B cell (primary cell): ENCODE data around the gene HCST. TPM values are rescaled to one million over a fixed set of nuclear protein-coding genes. Genes with fewer than 3 reads are reported as not detected.

Source experiments
- ATAC-seq: fragments of 200-7000 bp; cut with Tn5 transposase; one replicate; pipeline ENCODE4 v1.10.0; 2021; ENCODE audit warnings: low read depth, mild to moderate bottlenecking, moderate number of reproducible peaks, moderate library complexity
- CTCF ChIA-PET: fragments of 350-600 bp; sonication (Branson Sonifier 250); formaldehyde crosslinking; loops from one replicate; lab custom pipeline; 2021; ENCODE audit warnings: antibody characterized with exemption, inconsistent platforms; lab: Charles Lee
- POLR2A ChIA-PET: fragments of 350-600 bp; sonication (Branson Sonifier 250); formaldehyde crosslinking; loops from one replicate; lab custom pipeline; 2021; ENCODE audit warnings: antibody characterized with exemption; lab: Charles Lee
- DNase-seq: peaks from one replicate; pipeline ENCODE4 v3.0.0; 2013
- H2AFZ ChIP-seq: 2 replicates; pipeline ENCODE4 v1.6.1; 2012; ENCODE audit warnings: mild to moderate bottlenecking, low read depth, low read length; ENCODE audit not compliant: insufficient read depth, poor library complexity, severe bottlenecking
- H3K27ac ChIP-seq, 2 donors: 1 replicate in 1 of 2; 2 replicates in 1 of 2; pipeline ENCODE4 v1.5.1; 2012 to 2013; ENCODE audit warnings: low read length in 2 of 2, mild to moderate bottlenecking in 2 of 2, moderate library complexity in 1 of 2
- H3K27me3 ChIP-seq, 4 experiments: fragments of 200-600 bp in 1 of 4; sonication (generic) in 1 of 4; replicated peaks in 1 of 4; 1 replicate in 2 of 4; 2 replicates in 2 of 4; pipeline versions ENCODE4 v1.6.1 to v1.7.0; 2013 to 2016; ENCODE audit warnings: low read length in 3 of 4, mild to moderate bottlenecking in 2 of 4, mixed read lengths in 1 of 4, moderate library complexity in 1 of 4; ENCODE audit not compliant: insufficient read depth in 4 of 4, control insufficient read depth in 3 of 4; ENCODE audit errors: control extremely low read depth in 1 of 4
- H3K36me3 ChIP-seq, 2 experiments: replicated peaks in 1 of 2; 1 replicate in 1 of 2; 2 replicates in 1 of 2; pipeline versions ENCODE4 v1.6.1 to v1.7.1; 2013; ENCODE audit warnings: low read length in 1 of 2; ENCODE audit not compliant: insufficient read depth in 2 of 2, control insufficient read depth in 1 of 2; ENCODE audit errors: control extremely low read depth in 1 of 2, extremely low read depth in 1 of 2
- H3K4me1 ChIP-seq, 2 donors: fragments of 200-600 bp in 1 of 2; sonication (generic) in 1 of 2; 1 replicate in 1 of 2; 2 replicates in 1 of 2; pipeline versions ENCODE4 v1.5.1 to v1.6.1; 2013 to 2017; ENCODE audit warnings: low read length in 2 of 2; ENCODE audit not compliant: control insufficient read depth in 2 of 2, insufficient read depth in 2 of 2
- H3K4me2 ChIP-seq: replicated peaks from 2 replicates; pipeline ENCODE3; 2012; ENCODE audit warnings: mild to moderate bottlenecking, low read depth, low read length; ENCODE audit not compliant: poor library complexity, severe bottlenecking
- H3K4me3 ChIP-seq, 5 experiments: fragments of 200-600 bp in 1 of 5; sonication (generic) in 1 of 5; 1 replicate in 3 of 5; 2 replicates in 2 of 5; pipeline versions ENCODE4 v1.5.1 to v1.7.0; 2011 to 2016; ENCODE audit warnings: low read length in 4 of 5, mild to moderate bottlenecking in 4 of 5, low read depth in 2 of 5, control low read depth in 1 of 5, moderate library complexity in 1 of 5; ENCODE audit not compliant: insufficient read depth in 1 of 5; ENCODE audit errors: control extremely low read depth in 1 of 5, extremely low read depth in 1 of 5
- H3K79me2 ChIP-seq: fragments of 200-600 bp; sonication (generic); one replicate; pipeline ENCODE4 v1.6.0; 2016; ENCODE audit warnings: low read length; ENCODE audit not compliant: control insufficient read depth, insufficient read depth
- H3K9ac ChIP-seq: fragments of 200-600 bp; sonication (generic); 2 replicates; pipeline ENCODE4 v1.6.1; 2017; ENCODE audit warnings: mild to moderate bottlenecking, low read length, moderate library complexity
- H3K9me3 ChIP-seq, 3 donors: one replicate each; pipeline versions ENCODE4 v1.6.1 to v1.7.1; 2013; ENCODE audit warnings: low read length in 2 of 3; ENCODE audit not compliant: control insufficient read depth in 2 of 3, insufficient read depth in 1 of 3; ENCODE audit errors: control extremely low read depth in 1 of 3
- H4K20me1 ChIP-seq: 2 replicates; pipeline ENCODE4 v1.6.0; 2012; ENCODE audit warnings: mild to moderate bottlenecking, low read length; ENCODE audit not compliant: insufficient read depth, control insufficient read depth, poor library complexity, severe bottlenecking
- H3K27ac Mint-ChIP-seq: one replicate; pipeline ENCODE4 v1.8.0; 2021; ENCODE audit warnings: mixed read lengths
- H3K27me3 Mint-ChIP-seq: one replicate; pipeline ENCODE4 v1.8.0; 2021; ENCODE audit warnings: mixed read lengths
- H3K4me1 Mint-ChIP-seq: one replicate; pipeline ENCODE4 v1.8.0; 2021; ENCODE audit warnings: mixed read lengths
- H3K4me3 Mint-ChIP-seq: one replicate; pipeline ENCODE4 v1.8.0; 2021; ENCODE audit warnings: mixed read lengths
- H3K9me3 Mint-ChIP-seq: one replicate; pipeline ENCODE4 v1.8.0; 2022; ENCODE audit warnings: mixed read lengths; ENCODE audit not compliant: insufficient read depth
- EZH2 ChIP-seq: IDR thresholded peaks from 2 replicates; pipeline ENCODE4 v1.6.1; 2012; ENCODE audit warnings: borderline replicate concordance, low read depth, mild to moderate bottlenecking, moderate library complexity, low read length; ENCODE audit not compliant: insufficient read depth, poor library complexity, severe bottlenecking
- WGBS: methylation state at CpG from one replicate; pipeline ENCODE4 v1.1.5; 2013; ENCODE audit warnings: missing lambda C conversion rate; ENCODE audit not compliant: insufficient coverage; 5-methylcytosine and 5-hydroxymethylcytosine counted together
- intact Hi-C: fragments of 100-400 bp; cut with micrococcal nuclease; formaldehyde crosslinking; loops from one replicate; pipeline ENCODE4 v1.10.0; 2022
- polyA plus RNA-seq: library from polyadenylated mRNA; depleted of rRNA; stranded (reverse); fragments of >200 nt; gene quantifications from 2 replicates; pipeline ENCODE4 v1.2.3, GENCODE V29; 2012
- total RNA-seq, 2 donors: library from RNA; stranded (reverse); fragments of 120-200 nt in 1 of 2; gene quantifications; 1 replicate in 1 of 2; 2 replicates in 1 of 2; pipeline versions ENCODE4 v1.2.3 to v1.2.4, GENCODE V29; 2013 to 2022
- TF ChIP-seq, protein P1 (sequence below): fragments of 200-600 bp; IDR thresholded peaks from one replicate; pipeline ENCODE4 v1.8.0; 2022; ENCODE audit warnings: antibody characterized with exemption, mild to moderate bottlenecking

Gene HCST
- total and polyA plus RNA-seq, 2 donors (not counting 1 experiment from before 2014, with no cell fraction given) = 4.8 to 40.6 TPM

DNA sequence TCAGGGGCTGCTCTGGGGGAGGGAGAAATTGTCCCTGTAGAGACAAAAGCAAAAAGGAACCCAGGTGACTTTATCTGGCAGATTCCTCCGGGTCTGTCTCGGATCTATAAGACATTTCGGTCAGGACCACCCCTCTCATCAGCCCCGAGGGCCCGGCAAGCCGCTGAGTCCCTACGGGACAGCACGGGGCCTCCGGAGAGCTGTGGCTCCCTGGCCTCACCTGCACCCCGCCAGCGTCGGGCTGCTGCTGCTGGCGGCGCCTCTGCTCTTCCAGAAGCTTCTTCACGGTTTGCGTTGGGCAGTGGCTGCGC, 3.9 kb upstream of the HCST start:
- Histone ChIP-seq H3K9ac (peak overlapping the region; percentile 100), H4K20me1 (peaks cover 60% of the 10 kb centered on the region), H3K27ac (peak overlapping the region; percentile 100), H3K4me1 (peaks cover 44 to 56% of the 10 kb centered on the region in 2 donors), H3K4me3 (peak overlapping the region; percentile 74 to 100 (median 91)), H3K36me3 (peaks cover 10 to 52% of the 10 kb centered on the region in 2 experiments), H3K79me2 (peaks cover 45% of the 10 kb centered on the region), H3K9me3 (peaks cover 0 to 3% (median 0%) of the 10 kb centered on the region in 3 donors), H3K27me3 (no peaks in the 10 kb centered on the region), H2AFZ (no peak overlapping the region), H3K4me2 (peak overlapping the region; percentile 79)
- ChIA-PET POLR2A (interaction anchor here (0.6 to 0.7 kb wide), 3 partner anchors 19 to 97 kb away, joined by 3 read pairs; partner anchors contain the start of gene SDHAF1), CTCF (interaction anchor here (1.0 to 3.6 kb wide), 3 partner anchors 16 to 34 kb away, joined by 3 to 11 read pairs (median 11); no protein-coding TSS in a partner anchor)
- Mint-ChIP-seq H3K27me3 (no peaks in the 10 kb centered on the region), H3K9me3 (no peaks in the 10 kb centered on the region), H3K4me1 (peaks cover 53% of the 10 kb centered on the region), H3K27ac (peak overlapping the region; percentile 98), H3K4me3 (peak overlapping the region; percentile 94)
- WGBS = 12% methylated on average over 14 of the region's 17 CpGs
- intact Hi-C loops = no loop called here
- no peak for ATAC-seq
- peak; percentile 52 for DNase-seq
- TF ChIP-seq, protein P1, sequence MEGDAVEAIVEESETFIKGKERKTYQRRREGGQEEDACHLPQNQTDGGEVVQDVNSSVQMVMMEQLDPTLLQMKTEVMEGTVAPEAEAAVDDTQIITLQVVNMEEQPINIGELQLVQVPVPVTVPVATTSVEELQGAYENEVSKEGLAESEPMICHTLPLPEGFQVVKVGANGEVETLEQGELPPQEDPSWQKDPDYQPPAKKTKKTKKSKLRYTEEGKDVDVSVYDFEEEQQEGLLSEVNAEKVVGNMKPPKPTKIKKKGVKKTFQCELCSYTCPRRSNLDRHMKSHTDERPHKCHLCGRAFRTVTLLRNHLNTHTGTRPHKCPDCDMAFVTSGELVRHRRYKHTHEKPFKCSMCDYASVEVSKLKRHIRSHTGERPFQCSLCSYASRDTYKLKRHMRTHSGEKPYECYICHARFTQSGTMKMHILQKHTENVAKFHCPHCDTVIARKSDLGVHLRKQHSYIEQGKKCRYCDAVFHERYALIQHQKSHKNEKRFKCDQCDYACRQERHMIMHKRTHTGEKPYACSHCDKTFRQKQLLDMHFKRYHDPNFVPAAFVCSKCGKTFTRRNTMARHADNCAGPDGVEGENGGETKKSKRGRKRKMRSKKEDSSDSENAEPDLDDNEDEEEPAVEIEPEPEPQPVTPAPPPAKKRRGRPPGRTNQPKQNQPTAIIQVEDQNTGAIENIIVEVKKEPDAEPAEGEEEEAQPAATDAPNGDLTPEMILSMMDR = no peak
- no peak for TF ChIP-seq EZH2

DNA sequence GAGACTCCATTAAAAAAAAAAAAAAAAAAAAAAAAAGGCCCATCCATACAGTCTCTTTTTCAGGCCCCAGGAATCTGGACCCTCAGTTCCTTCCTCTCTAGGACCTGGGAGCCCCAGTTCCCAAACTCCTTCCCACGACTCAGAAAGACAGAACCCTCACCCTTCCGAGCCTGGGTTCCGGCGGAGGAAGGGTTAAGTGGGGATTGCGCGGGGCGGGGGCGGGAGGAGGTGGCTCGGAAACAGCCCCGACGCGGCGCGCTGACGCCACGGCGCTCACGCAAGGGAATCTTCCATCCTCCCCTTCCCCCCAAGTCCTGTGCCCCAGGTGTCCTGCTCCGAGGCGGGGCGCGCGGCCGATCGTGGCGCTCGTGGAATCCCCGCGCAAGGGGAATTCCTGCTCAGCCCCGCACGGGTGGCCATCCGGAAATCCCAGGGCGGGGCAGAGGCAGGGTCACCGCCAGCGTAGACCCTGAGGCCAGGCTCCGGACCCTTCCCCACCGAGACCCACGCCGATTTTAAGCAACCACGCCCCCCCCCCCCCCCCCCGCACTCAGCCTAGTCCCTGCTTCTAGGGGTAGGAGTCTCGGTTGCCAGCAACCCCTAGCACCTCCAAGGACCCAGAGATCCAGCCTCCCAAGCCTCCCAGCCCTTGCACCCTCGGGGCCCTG, 2.6 kb upstream of the HCST start:
- H3K4me1 ChIP-seq = peaks cover 53 to 69% of the 10 kb centered on the region in 2 donors
- CTCF ChIA-PET = interaction anchor here (2.3 kb wide), 1 partner anchor 18 kb away, joined by 11 read pairs; no protein-coding TSS in a partner anchor
- intact Hi-C loops = loop anchor here (1.0 to 10.0 kb wide), 3 partner anchors 17 to 185 kb away; partner anchors contain the start of gene KMT2B

More for the DNA sequence above, 2.6 kb upstream of the HCST start:
- no peak overlapping the region for H2AFZ ChIP-seq
- H3K4me3 ChIP-seq = peak overlapping the region; percentile 74 to 100 (median 91)
- peak; percentile 57 for ATAC-seq
- H3K36me3 ChIP-seq = peaks cover 8 to 42% of the 10 kb centered on the region in 2 experiments
- Mint-ChIP-seq H3K27ac (peak overlapping the region; percentile 98), H3K27me3 (no peaks in the 10 kb centered on the region), H3K4me3 (peak overlapping the region; percentile 94), H3K4me1 (peaks cover 64% of the 10 kb centered on the region), H3K9me3 (no peaks in the 10 kb centered on the region)
- peaks cover 48% of the 10 kb centered on the region for H4K20me1 ChIP-seq
- WGBS = 0% methylated on average over 26 of the region's 43 CpGs
- peak; percentile 98 for DNase-seq
- POLR2A ChIA-PET = interaction anchor here (0.6 to 2.4 kb wide), 9 partner anchors 9 to 635 kb away, joined by 3 to 34 read pairs (median 6); partner anchors contain the start of gene TYROBP
- TF ChIP-seq, protein P1 = no peak
- TF ChIP-seq EZH2 = no peak
- no peaks in the 10 kb centered on the region for H3K27me3 ChIP-seq
- peak overlapping the region; percentile 100 for H3K27ac ChIP-seq
- peak overlapping the region; percentile 100 for H3K9ac ChIP-seq
- H3K9me3 ChIP-seq = peaks cover 0 to 3% (median 0%) of the 10 kb centered on the region in 3 donors
- peaks cover 41% of the 10 kb centered on the region for H3K79me2 ChIP-seq
- H3K4me2 ChIP-seq = peak overlapping the region; percentile 79
